Activated CD4-positive, CD25-positive, alpha-beta regulatory T cell (primary cell): ENCODE data around the gene PTPN4.
A peak's percentile ranks its signal among the peaks of the same experiment; 100 is the strongest.

Experiments
- DNase-seq, 4 experiments: peaks; one replicate each; lab custom pipeline; 2025; lab: John Stamatoyannopoulos, UW

Gene PTPN4

GRCh38 chr2:119759451-119760236 lies at the start of gene PTPN4:
Gene PTPN4, plus strand, starts transcription at chr2:119759922. Its CDS starts 49,932 bp downstream, at chr2:119809854.
- peak; percentile 71 to 93 (median 86) for DNase-seq

GRCh38 chr2:119710281-119710680 lies 49.4 kb upstream of the PTPN4 start:
- DNase-seq = no peak

- DNase-seq = no peak
Measured at GRCh38 chr2:119711352-119711751, 48.4 kb upstream of the PTPN4 start.

GRCh38 chr2:119712571-119712970 lies 47.2 kb upstream of the PTPN4 start:
- DNase-seq = no peak

- DNase-seq = no peak
Measured at GRCh38 chr2:119713819-119714490, 45.8 kb upstream of the PTPN4 start.

- DNase-seq = no peak
Measured at GRCh38 chr2:119715409-119716283, 44.1 kb upstream of the PTPN4 start.

GRCh38 chr2:119716284-119716672 lies 43.4 kb upstream of the PTPN4 start:
- no peak for DNase-seq

- no peak for DNase-seq
Measured at GRCh38 chr2:119718501-119719260, 41.0 kb upstream of the PTPN4 start.

GRCh38 chr2:119719261-119719627 lies 40.5 kb upstream of the PTPN4 start:
- no peak for DNase-seq

- no peak for DNase-seq
Measured at GRCh38 chr2:119721043-119721442, 38.7 kb upstream of the PTPN4 start.

GRCh38 chr2:119721462-119721861 lies 38.3 kb upstream of the PTPN4 start:
- no peak for DNase-seq

GRCh38 chr2:119721904-119722303 lies 37.8 kb upstream of the PTPN4 start:
- DNase-seq = no peak

- DNase-seq = no peak
Measured at GRCh38 chr2:119723186-119723585, 36.5 kb upstream of the PTPN4 start.

- DNase-seq = no peak
Measured at GRCh38 chr2:119723784-119724467, 35.8 kb upstream of the PTPN4 start.

GRCh38 chr2:119724656-119725485 lies 34.9 kb upstream of the PTPN4 start:
- no peak for DNase-seq

- no peak for DNase-seq
Measured at GRCh38 chr2:119727493-119727892, 32.2 kb upstream of the PTPN4 start.

- no peak for DNase-seq
Measured at GRCh38 chr2:119728421-119728820, 31.3 kb upstream of the PTPN4 start.

GRCh38 chr2:119730671-119731177 lies 29.0 kb upstream of the PTPN4 start:
- no peak for DNase-seq

- no peak for DNase-seq
Measured at GRCh38 chr2:119731983-119732382, 27.7 kb upstream of the PTPN4 start.

GRCh38 chr2:119732601-119733164 lies 27.0 kb upstream of the PTPN4 start:
- no peak for DNase-seq
